CD4-positive, alpha-beta T cell (primary cell): ENCODE data around the gene AFF3. TPM values are rescaled to one million over a fixed set of nuclear protein-coding genes. Genes with fewer than 3 reads are reported as not detected.

ENCODE experiments used
- ATAC-seq: fragments of 200-7000 bp; cut with Tn5 transposase; one replicate; pipeline ENCODE4 v1.10.0; 2022; ENCODE audit warnings: mild to moderate bottlenecking; ENCODE audit not compliant: poor library complexity
- CTCF ChIA-PET: fragments of 350-600 bp; sonication (Branson Sonifier 250); formaldehyde crosslinking; loops from one replicate; lab custom pipeline; 2021; ENCODE audit warnings: antibody characterized with exemption, inconsistent platforms; lab: Charles Lee
- POLR2A ChIA-PET: fragments of 350-600 bp; sonication (Branson Sonifier 250); formaldehyde crosslinking; loops from one replicate; lab custom pipeline; 2021; ENCODE audit warnings: antibody characterized with exemption, inconsistent platforms; lab: Charles Lee
- DNase-seq, 14 experiments: peaks; one replicate each; pipeline ENCODE4 v3.0.0-alpha.2; 2013 to 2020; ENCODE audit warnings: mixed read lengths in 2 of 14
- H3K27ac ChIP-seq, 2 donors: one replicate each; pipeline versions ENCODE4 v1.5.1 to v1.7.0; 2013; ENCODE audit warnings: low read length in 2 of 2, low read depth in 1 of 2, mild to moderate bottlenecking in 1 of 2
- H3K27me3 ChIP-seq, 2 experiments: 1 replicate in 1 of 2; 2 replicates in 1 of 2; pipeline versions ENCODE4 v1.6.1 to v1.7.0; 2013; ENCODE audit warnings: low read length in 2 of 2, control low read depth in 1 of 2, mild to moderate bottlenecking in 1 of 2, moderate library complexity in 1 of 2; ENCODE audit not compliant: insufficient read depth in 2 of 2, control insufficient read depth in 1 of 2
- H3K36me3 ChIP-seq: one replicate; pipeline ENCODE4 v1.6.1; 2013; ENCODE audit warnings: low read length, control low read depth; ENCODE audit not compliant: insufficient read depth
- H3K4me1 ChIP-seq: one replicate; pipeline ENCODE4 v1.6.1; 2013; ENCODE audit warnings: low read length, control low read depth; ENCODE audit not compliant: insufficient read depth
- H3K4me3 ChIP-seq: one replicate; pipeline ENCODE4 v1.5.1; 2013; ENCODE audit warnings: mild to moderate bottlenecking, low read length, moderate library complexity
- H3K9me3 ChIP-seq, 2 experiments: 1 replicate in 1 of 2; 2 replicates in 1 of 2; pipeline versions ENCODE4 v1.6.1 to v1.7.0; 2013; ENCODE audit warnings: low read length in 2 of 2, mild to moderate bottlenecking in 2 of 2, control low read depth in 1 of 2, moderate library complexity in 1 of 2; ENCODE audit not compliant: control insufficient read depth in 1 of 2, insufficient read depth in 1 of 2
- H3K27ac Mint-ChIP-seq: one replicate; pipeline ENCODE4 v1.8.0; 2020; ENCODE audit warnings: mixed read lengths
- H3K27me3 Mint-ChIP-seq: one replicate; pipeline ENCODE4 v1.8.0; 2021; ENCODE audit warnings: mixed read lengths
- H3K36me3 Mint-ChIP-seq: one replicate; pipeline ENCODE4 v1.8.0; 2021; ENCODE audit warnings: low read depth, mixed read lengths
- H3K4me1 Mint-ChIP-seq: one replicate; pipeline ENCODE4 v1.8.0; 2021; ENCODE audit warnings: low read depth, mixed read lengths
- H3K4me3 Mint-ChIP-seq: one replicate; pipeline ENCODE4 v1.8.0; 2020; ENCODE audit warnings: mild to moderate bottlenecking, mixed read lengths
- H3K9me3 Mint-ChIP-seq: one replicate; pipeline ENCODE4 v1.8.0; 2020; ENCODE audit warnings: mixed read lengths
- intact Hi-C, 2 experiments: fragments of 100-400 bp; cut with DNase I in 1 of 2; cut with micrococcal nuclease in 1 of 2; formaldehyde crosslinking; loops; one replicate each; pipeline versions ENCODE4 v1.15.1 to v1.9.0; 2023 to 2025; cut with DNase I, micrococcal nuclease
- total RNA-seq, 174 experiments: library from RNA in 2 of 174; stranded (reverse) in 2 of 174; gene quantifications; one replicate each; pipeline ENCODE4 v1.2.3 and lab custom pipeline; 2021 to 2026
- TF ChIP-seq, protein P1 (sequence below): fragments of 200-600 bp; IDR thresholded peaks from one replicate; pipeline ENCODE4 v1.8.0; 2022; ENCODE audit warnings: antibody characterized with exemption, mild to moderate bottlenecking

Gene AFF3
- total RNA-seq, 2 experiments from 2014 or later = 15.4 to 15.7 TPM

DNA sequence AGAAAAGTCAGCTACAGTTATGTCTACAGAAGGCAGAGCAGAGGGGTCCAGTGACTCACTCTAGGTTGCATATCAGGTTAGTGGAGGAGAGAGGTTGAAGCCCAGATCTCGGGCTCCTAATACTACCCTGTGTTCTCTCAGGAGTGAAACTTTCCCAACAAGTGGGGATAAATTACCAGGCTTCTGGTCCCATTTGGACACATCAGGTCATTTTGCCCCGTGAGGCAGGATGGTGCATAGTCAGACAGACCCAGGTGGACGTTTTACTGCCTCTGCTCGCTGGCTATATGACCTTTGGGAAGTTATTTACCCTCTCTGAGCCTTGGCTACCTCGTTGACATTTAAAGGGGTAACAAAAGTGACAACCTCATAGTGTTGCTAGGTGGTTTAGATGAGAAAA is 524.6 kb downstream of the AFF3 start:
- Mint-ChIP-seq H3K4me3 (no peak overlapping the region), H3K36me3 (no peaks in the 10 kb centered on the region), H3K27me3 (no peaks in the 10 kb centered on the region), H3K9me3 (no peaks in the 10 kb centered on the region), H3K27ac (no peak overlapping the region), H3K4me1 (peaks cover 4% of the 10 kb centered on the region)
- ChIA-PET CTCF (interaction anchor here (0.6 kb wide), 1 partner anchor 28 kb away, joined by 3 read pairs; no protein-coding TSS in a partner anchor), POLR2A (no interaction called here)
- H3K36me3 ChIP-seq = no peaks in the 10 kb centered on the region
- no peaks in the 10 kb centered on the region for H3K27me3 ChIP-seq
- H3K27ac ChIP-seq = no peak overlapping the region
- no peaks in the 10 kb centered on the region for H3K4me1 ChIP-seq
- no peak for DNase-seq
- TF ChIP-seq, protein P1, sequence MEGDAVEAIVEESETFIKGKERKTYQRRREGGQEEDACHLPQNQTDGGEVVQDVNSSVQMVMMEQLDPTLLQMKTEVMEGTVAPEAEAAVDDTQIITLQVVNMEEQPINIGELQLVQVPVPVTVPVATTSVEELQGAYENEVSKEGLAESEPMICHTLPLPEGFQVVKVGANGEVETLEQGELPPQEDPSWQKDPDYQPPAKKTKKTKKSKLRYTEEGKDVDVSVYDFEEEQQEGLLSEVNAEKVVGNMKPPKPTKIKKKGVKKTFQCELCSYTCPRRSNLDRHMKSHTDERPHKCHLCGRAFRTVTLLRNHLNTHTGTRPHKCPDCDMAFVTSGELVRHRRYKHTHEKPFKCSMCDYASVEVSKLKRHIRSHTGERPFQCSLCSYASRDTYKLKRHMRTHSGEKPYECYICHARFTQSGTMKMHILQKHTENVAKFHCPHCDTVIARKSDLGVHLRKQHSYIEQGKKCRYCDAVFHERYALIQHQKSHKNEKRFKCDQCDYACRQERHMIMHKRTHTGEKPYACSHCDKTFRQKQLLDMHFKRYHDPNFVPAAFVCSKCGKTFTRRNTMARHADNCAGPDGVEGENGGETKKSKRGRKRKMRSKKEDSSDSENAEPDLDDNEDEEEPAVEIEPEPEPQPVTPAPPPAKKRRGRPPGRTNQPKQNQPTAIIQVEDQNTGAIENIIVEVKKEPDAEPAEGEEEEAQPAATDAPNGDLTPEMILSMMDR = no peak
- H3K4me3 ChIP-seq = no peak overlapping the region
- intact Hi-C loops = no loop called here
- no peaks in the 10 kb centered on the region for H3K9me3 ChIP-seq
- no peak for ATAC-seq

DNA sequence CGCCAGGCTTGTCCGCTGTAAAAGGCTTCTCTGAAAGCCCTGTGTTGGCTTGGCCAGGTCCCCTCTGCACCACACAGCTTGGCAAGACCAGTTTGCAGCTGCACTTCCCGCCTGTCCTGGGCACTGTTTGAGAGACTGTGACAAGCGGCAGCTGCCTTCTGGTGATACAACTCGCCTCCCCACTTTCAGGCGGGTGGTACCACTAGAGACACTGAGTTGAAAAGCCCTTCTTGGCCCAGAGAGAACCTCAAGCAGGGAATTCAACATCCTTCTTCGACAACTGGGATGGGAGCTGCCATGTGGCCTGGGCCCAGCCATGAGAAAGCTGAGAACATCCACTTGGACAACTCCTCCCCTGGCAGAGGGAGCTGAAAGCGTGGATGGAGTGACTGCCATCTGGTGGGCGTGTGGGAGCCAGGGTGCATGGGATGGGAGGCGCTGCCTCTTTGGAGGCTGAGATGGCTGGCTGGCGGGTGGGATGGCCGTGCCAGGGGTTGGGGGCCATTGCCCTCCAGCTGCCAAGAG is 527.1 kb downstream of the AFF3 start:
- no peaks in the 10 kb centered on the region for H3K4me1 ChIP-seq
- no peaks in the 10 kb centered on the region for H3K36me3 ChIP-seq
- H3K9me3 ChIP-seq = no peaks in the 10 kb centered on the region
- POLR2A ChIA-PET = no interaction called here
- H3K36me3 Mint-ChIP-seq = no peaks in the 10 kb centered on the region
- H3K4me3 Mint-ChIP-seq = no peak overlapping the region
- H3K27me3 ChIP-seq = no peaks in the 10 kb centered on the region
- no peak for DNase-seq
- intact Hi-C loops = no loop called here
- peaks cover 4% of the 10 kb centered on the region for H3K4me1 Mint-ChIP-seq
- H3K27ac Mint-ChIP-seq = no peak overlapping the region
- CTCF ChIA-PET = no interaction called here
- TF ChIP-seq, protein P1 = no peak
- H3K4me3 ChIP-seq = no peak overlapping the region
- H3K9me3 Mint-ChIP-seq = no peaks in the 10 kb centered on the region
- H3K27ac ChIP-seq = no peak overlapping the region
- H3K27me3 Mint-ChIP-seq = no peaks in the 10 kb centered on the region
- no peak for ATAC-seq

DNA sequence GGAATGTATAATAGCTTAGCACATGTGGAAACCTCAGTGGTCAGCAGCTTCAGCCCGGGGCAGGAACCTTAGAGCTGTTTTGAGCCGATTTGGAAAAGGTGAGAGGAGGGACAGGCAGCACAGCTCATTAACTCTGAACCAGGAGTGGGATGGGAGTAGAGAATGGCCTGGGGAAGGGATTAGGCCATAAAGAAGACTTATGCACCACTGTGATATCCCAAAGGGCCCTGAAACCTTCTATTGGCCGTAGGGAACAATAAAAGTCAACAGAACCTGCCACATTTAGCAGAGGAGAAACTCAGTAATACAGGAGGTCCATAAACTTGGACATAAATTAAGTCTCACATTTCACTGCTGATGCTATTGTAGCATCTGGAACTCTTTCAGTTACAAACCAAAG is 528.4 kb downstream of the AFF3 start:
- peaks cover 4% of the 10 kb centered on the region for H3K4me1 Mint-ChIP-seq
- Histone ChIP-seq H3K36me3 (no peaks in the 10 kb centered on the region), H3K4me1 (no peaks in the 10 kb centered on the region), H3K4me3 (no peak overlapping the region), H3K27ac (no peak overlapping the region), H3K27me3 (no peaks in the 10 kb centered on the region), H3K9me3 (no peaks in the 10 kb centered on the region)
- TF ChIP-seq, protein P1 = no peak
- intact Hi-C loops = no loop called here
- ChIA-PET POLR2A (no interaction called here), CTCF (no interaction called here)
- H3K27ac Mint-ChIP-seq = no peak overlapping the region
- ATAC-seq = no peak
- no peaks in the 10 kb centered on the region for H3K9me3 Mint-ChIP-seq
- H3K27me3 Mint-ChIP-seq = no peaks in the 10 kb centered on the region
- no peak for DNase-seq
- H3K36me3 Mint-ChIP-seq = no peaks in the 10 kb centered on the region
- H3K4me3 Mint-ChIP-seq = no peak overlapping the region
